GM12873 (cell line): ENCODE data around the gene VIT.

Experiments
- CTCF ChIP-seq: IDR thresholded peaks from 2 replicates; pipeline ENCODE4 v1.5.1; 2012; ENCODE audit warnings: low read depth, mild to moderate bottlenecking, moderate library complexity, low read length, control low read depth; ENCODE audit not compliant: insufficient read depth; ENCODE audit errors: missing control alignments

Gene VIT

GRCh38 chr2:36678856-36679255 lies 17.7 kb upstream of the VIT start:
- TF ChIP-seq CTCF: no peak

- TF ChIP-seq CTCF: no peak
Measured at GRCh38 chr2:36680012-36680411, 16.5 kb upstream of the VIT start.

- no peak for TF ChIP-seq CTCF
Measured at GRCh38 chr2:36682562-36682961, 13.9 kb upstream of the VIT start.

- no peak for TF ChIP-seq CTCF
Measured at GRCh38 chr2:36683002-36683401, 13.5 kb upstream of the VIT start.

GRCh38 chr2:36692121-36692520 lies 4.4 kb upstream of the VIT start:
- TF ChIP-seq CTCF: no peak

GRCh38 chr2:36693825-36694224 lies 2.7 kb upstream of the VIT start:
- no peak for TF ChIP-seq CTCF

GRCh38 chr2:36695746-36696415 lies 626 bp upstream of the VIT start:
- TF ChIP-seq CTCF: no peak
